ENCODE results near the gene DPYSL5. TPM values are rescaled to one million over a fixed set of nuclear protein-coding genes. Genes with fewer than 3 reads are reported as not detected.

DPYSL5 gene
- total RNA-seq, 2 experiments from 2014 or later, result not detected

DNA sequence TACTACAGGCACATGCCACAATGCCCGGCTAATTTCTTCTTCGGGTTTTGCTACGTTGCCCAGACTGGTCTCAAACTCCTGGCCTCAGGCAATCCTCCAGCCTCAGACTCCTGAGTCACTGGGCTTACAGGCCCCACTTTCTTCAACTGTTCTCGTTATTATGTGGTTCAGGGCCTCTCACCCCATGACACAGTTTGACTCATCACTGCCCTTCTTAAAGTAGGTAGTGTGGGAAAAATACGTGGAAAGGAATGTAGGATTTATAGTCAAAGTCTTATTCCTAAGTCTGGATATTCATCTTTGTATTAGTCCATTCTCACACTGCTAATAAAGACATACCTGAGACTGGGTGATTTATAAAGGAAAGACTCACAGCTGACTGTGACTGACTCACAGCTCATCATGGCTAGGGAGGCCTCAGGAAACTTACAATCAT, 42.7 kb upstream of the DPYSL5 start:
- Mint-ChIP-seq H3K9me3 (no peaks in the 10 kb centered on the region), H3K36me3 (ENCODE audit: low read depth) (no peaks in the 10 kb centered on the region), H3K4me1 (ENCODE audit: low read depth) (peaks cover 22% of the 10 kb centered on the region), H3K4me3 (no peak overlapping the region), H3K27me3 (no peaks in the 10 kb centered on the region), H3K27ac (no peak overlapping the region)
- TF ChIP-seq, protein P1, sequence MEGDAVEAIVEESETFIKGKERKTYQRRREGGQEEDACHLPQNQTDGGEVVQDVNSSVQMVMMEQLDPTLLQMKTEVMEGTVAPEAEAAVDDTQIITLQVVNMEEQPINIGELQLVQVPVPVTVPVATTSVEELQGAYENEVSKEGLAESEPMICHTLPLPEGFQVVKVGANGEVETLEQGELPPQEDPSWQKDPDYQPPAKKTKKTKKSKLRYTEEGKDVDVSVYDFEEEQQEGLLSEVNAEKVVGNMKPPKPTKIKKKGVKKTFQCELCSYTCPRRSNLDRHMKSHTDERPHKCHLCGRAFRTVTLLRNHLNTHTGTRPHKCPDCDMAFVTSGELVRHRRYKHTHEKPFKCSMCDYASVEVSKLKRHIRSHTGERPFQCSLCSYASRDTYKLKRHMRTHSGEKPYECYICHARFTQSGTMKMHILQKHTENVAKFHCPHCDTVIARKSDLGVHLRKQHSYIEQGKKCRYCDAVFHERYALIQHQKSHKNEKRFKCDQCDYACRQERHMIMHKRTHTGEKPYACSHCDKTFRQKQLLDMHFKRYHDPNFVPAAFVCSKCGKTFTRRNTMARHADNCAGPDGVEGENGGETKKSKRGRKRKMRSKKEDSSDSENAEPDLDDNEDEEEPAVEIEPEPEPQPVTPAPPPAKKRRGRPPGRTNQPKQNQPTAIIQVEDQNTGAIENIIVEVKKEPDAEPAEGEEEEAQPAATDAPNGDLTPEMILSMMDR (IDR thresholded peaks at IDR 0.05), result no peak
- Histone ChIP-seq H3K36me3 (ENCODE audit: insufficient read depth, low read length) (no peaks in the 10 kb centered on the region), H3K4me1 (ENCODE audit: insufficient read depth, low read length) (peaks cover 19% of the 10 kb centered on the region), H3K9me3 (ENCODE audit: control insufficient read depth in 1 of 2, insufficient read depth in 1 of 2, low read length in 2 of 2) (no peaks in the 10 kb centered on the region), H3K27ac (ENCODE audit: low read depth in 1 of 2, low read length in 2 of 2) (no peak overlapping the region), H3K27me3 (ENCODE audit: control insufficient read depth in 1 of 2, insufficient read depth in 2 of 2, low read length in 2 of 2) (no peaks in the 10 kb centered on the region), H3K4me3 (ENCODE audit: low read length) (no peak overlapping the region)
- intact Hi-C loops (cut with DNase I, micrococcal nuclease), result no loop called here
- POLR2A ChIA-PET, result no interaction called here
- no peak for DNase-seq
- CTCF ChIA-PET, result no interaction called here
- ATAC-seq (ENCODE audit: poor library complexity), result no peak

DNA sequence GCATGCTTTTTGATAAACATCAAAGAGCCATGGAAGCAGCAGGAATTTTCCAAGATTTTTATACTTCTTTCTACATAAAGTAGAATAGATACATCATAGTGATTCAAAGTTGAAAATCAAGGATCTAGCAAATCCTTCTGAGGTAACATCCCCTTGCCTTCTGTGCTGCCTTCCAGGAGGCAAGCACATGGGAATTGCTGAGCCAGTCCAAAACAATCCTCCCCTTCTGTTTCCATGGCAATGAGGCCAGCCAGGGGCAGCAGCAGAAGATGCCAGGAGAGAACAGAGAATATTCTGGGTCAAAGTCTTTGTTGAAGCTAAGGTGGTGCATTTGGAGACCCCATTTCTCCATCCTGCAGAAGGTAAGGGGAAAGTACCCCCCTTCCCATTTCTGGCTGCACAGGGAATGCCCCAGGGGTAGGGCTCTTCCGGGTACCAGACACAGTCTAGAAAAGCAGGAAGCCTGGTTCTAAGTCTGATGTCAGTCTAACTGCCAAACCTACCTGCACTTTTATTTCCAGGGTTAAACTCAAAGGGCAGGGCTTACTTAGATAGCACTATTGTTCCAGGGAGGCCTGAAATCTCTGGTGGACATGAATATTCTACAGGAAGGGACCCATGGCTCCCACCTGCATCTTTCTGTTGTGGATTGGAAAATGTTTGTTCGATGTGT, 40.0 kb upstream of the DPYSL5 start:
- TF ChIP-seq, protein P1 (IDR thresholded peaks at IDR 0.05), result no peak
- Mint-ChIP-seq H3K27me3 (no peaks in the 10 kb centered on the region), H3K36me3 (ENCODE audit: low read depth) (no peaks in the 10 kb centered on the region), H3K4me3 (no peak overlapping the region), H3K4me1 (ENCODE audit: low read depth) (peaks cover 46% of the 10 kb centered on the region), H3K27ac (peak overlapping the region; percentile 30), H3K9me3 (no peaks in the 10 kb centered on the region)
- H3K4me1 ChIP-seq (ENCODE audit: insufficient read depth, low read length), result peaks cover 41% of the 10 kb centered on the region
- no peak overlapping the region for H3K27ac ChIP-seq (ENCODE audit: low read depth in 1 of 2, low read length in 2 of 2)
- ChIA-PET CTCF (no interaction called here), POLR2A (no interaction called here)
- no peak for ATAC-seq (ENCODE audit: poor library complexity)
- no peaks in the 10 kb centered on the region for H3K36me3 ChIP-seq (ENCODE audit: insufficient read depth, low read length)
- intact Hi-C loops (cut with DNase I, micrococcal nuclease), result no loop called here
- H3K4me3 ChIP-seq (ENCODE audit: low read length), result no peak overlapping the region
- peaks cover 0 to 1% of the 10 kb centered on the region in 2 experiments for H3K27me3 ChIP-seq (ENCODE audit: control insufficient read depth in 1 of 2, insufficient read depth in 2 of 2, low read length in 2 of 2)
- no peaks in the 10 kb centered on the region for H3K9me3 ChIP-seq (ENCODE audit: control insufficient read depth in 1 of 2, insufficient read depth in 1 of 2, low read length in 2 of 2)
- no peak for DNase-seq

DNA sequence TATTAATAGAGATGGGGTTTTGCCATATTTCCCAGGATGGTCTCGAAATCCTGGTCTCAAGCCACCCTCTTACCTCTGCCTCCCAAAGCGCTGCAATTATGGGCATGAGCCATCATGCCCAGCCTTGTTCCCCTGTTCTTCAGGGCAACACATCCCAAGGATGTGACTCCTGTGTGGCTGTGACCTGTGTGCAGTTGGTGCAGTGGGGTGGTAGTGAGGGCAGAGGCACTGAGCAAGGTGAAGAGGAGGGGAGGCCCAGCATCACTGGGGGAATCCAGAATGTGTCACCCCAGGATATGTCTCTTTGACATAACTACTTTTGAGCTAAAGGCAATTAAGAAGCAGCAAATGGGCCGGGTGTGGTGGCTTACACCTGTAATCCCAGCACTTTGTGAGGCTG, 38.7 kb upstream of the DPYSL5 start:
- Mint-ChIP-seq H3K27me3 (no peaks in the 10 kb centered on the region), H3K36me3 (ENCODE audit: low read depth) (no peaks in the 10 kb centered on the region), H3K27ac (no peak overlapping the region), H3K4me3 (no peak overlapping the region), H3K9me3 (no peaks in the 10 kb centered on the region), H3K4me1 (ENCODE audit: low read depth) (peaks cover 46% of the 10 kb centered on the region)
- H3K27ac ChIP-seq (ENCODE audit: low read depth in 1 of 2, low read length in 2 of 2), result no peak overlapping the region
- ATAC-seq (ENCODE audit: poor library complexity) (no peak), DNase-seq (no peak)
- H3K4me1 ChIP-seq (ENCODE audit: insufficient read depth, low read length), result peaks cover 41% of the 10 kb centered on the region
- POLR2A ChIA-PET, result interaction anchor here (1.0 kb wide), 2 partner anchors 44 to 242 kb away, joined by 3 read pairs; partner anchors contain the start of gene AGBL5
- TF ChIP-seq, protein P1 (IDR thresholded peaks at IDR 0.05), result no peak
- H3K4me3 ChIP-seq (ENCODE audit: low read length), result no peak overlapping the region
- peaks cover 0 to 2% of the 10 kb centered on the region in 2 experiments for H3K9me3 ChIP-seq (ENCODE audit: control insufficient read depth in 1 of 2, insufficient read depth in 1 of 2, low read length in 2 of 2)
- CTCF ChIA-PET, result no interaction called here
- H3K36me3 ChIP-seq (ENCODE audit: insufficient read depth, low read length), result no peaks in the 10 kb centered on the region
- intact Hi-C loops (cut with DNase I, micrococcal nuclease), result no loop called here
- peaks cover 0 to 2% of the 10 kb centered on the region in 2 experiments for H3K27me3 ChIP-seq (ENCODE audit: control insufficient read depth in 1 of 2, insufficient read depth in 2 of 2, low read length in 2 of 2)
